ENCODE measurements around the gene IGF2R. TPM values are rescaled to one million over a fixed set of nuclear protein-coding genes. Genes with fewer than 3 reads are reported as not detected.
"Not testable (repeated sequence)": the region's sequence is repeated elsewhere in the genome, so short reads cannot be mapped to it uniquely, and the experiment has no call there.

Gene IGF2R
- total and polyA plus RNA-seq, 8 donors = 2.0 to 70.5 (median 31.5) TPM

DNA sequence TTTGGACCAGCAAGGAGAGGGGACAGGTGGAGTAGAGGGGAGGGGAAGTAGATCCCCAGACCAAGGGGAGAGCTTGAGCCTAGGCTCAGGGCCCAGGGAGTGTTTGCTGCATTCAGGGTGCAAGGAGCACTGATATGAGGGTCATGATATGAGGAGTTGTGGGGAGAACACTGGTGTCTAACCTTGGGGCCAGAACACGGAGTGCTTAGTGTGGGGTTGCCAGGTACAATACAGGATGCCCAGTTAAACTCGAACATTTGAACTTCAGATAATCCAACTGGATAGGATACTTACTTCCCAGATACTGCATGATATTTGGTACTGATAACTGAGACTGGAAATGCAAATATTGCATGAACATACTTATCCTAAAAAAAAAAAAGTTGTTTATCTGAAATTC lies 155.1 kb downstream of the IGF2R start:
- intact Hi-C loops (cut with DNase I; ENCODE audit: low total_unique reads) = no loop called here

DNA sequence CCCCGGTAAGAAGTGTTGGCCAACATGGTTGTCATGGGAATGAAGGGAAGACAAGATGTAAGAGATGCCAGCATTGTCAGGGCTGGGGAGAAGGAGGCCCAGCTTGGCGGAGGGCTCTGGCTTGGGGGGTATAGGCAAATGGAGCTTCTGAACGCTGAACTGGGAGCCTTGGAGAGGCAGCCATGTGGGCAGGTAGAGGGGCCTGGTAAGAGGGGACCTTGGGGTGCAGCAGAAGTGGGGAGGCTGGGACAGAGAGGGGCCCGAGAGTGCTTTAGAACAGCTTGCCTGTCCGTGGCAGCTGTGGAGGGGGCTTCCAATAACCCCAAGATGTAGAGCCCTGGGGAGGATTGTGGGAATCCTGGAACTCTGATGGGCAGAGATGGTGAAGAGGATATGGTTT lies 155.7 kb downstream of the IGF2R start:
- no peaks in the 10 kb centered on the region for H3K4me1 ChIP-seq
- intact Hi-C loops (cut with DNase I; ENCODE audit: low total_unique reads) = no loop called here
- no peak overlapping the region for H3K27ac ChIP-seq
- H3K4me3 ChIP-seq = no peak overlapping the region
- no peak for DNase-seq
- TF ChIP-seq POLR2A (IDR thresholded peaks at IDR 0.05) (no peak), EP300 (IDR thresholded peaks at IDR 0.05) (no peak), POLR2AphosphoS5 (IDR thresholded peaks at IDR 0.05) (no peak)
- TF ChIP-seq, protein P1, sequence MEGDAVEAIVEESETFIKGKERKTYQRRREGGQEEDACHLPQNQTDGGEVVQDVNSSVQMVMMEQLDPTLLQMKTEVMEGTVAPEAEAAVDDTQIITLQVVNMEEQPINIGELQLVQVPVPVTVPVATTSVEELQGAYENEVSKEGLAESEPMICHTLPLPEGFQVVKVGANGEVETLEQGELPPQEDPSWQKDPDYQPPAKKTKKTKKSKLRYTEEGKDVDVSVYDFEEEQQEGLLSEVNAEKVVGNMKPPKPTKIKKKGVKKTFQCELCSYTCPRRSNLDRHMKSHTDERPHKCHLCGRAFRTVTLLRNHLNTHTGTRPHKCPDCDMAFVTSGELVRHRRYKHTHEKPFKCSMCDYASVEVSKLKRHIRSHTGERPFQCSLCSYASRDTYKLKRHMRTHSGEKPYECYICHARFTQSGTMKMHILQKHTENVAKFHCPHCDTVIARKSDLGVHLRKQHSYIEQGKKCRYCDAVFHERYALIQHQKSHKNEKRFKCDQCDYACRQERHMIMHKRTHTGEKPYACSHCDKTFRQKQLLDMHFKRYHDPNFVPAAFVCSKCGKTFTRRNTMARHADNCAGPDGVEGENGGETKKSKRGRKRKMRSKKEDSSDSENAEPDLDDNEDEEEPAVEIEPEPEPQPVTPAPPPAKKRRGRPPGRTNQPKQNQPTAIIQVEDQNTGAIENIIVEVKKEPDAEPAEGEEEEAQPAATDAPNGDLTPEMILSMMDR (IDR thresholded peaks at IDR 0.05) = no peak
- no peaks in the 10 kb centered on the region for H3K27me3 ChIP-seq
- H3K9me3 ChIP-seq = no peaks in the 10 kb centered on the region
- WGBS, 5 donors = 90 to 96% (median 91%) methylated on average over 5 of the region's 5 CpGs
- H3K36me3 ChIP-seq = peaks cover 0 to 14% (median 2%) of the 10 kb centered on the region in 4 donors

More for the DNA sequence above, 155.1 kb downstream of the IGF2R start:
- H3K9me3 ChIP-seq = no peaks in the 10 kb centered on the region
- no peak overlapping the region for H3K27ac ChIP-seq
- 82 to 91% (median 87%) methylated on average over 2 of the region's 2 CpGs for WGBS, 5 donors
- TF ChIP-seq EP300 (IDR thresholded peaks at IDR 0.05) = no peak
- TF ChIP-seq, protein P1 (IDR thresholded peaks at IDR 0.05) = no peak
- no peak for TF ChIP-seq POLR2A (IDR thresholded peaks at IDR 0.05)
- TF ChIP-seq POLR2AphosphoS5 (IDR thresholded peaks at IDR 0.05) = no peak
- no peaks in the 10 kb centered on the region for H3K4me1 ChIP-seq
- H3K27me3 ChIP-seq = no peaks in the 10 kb centered on the region
- H3K36me3 ChIP-seq = peaks cover 0 to 14% (median 2%) of the 10 kb centered on the region in 4 donors
- H3K4me3 ChIP-seq = no peak overlapping the region
- no peak for DNase-seq

DNA sequence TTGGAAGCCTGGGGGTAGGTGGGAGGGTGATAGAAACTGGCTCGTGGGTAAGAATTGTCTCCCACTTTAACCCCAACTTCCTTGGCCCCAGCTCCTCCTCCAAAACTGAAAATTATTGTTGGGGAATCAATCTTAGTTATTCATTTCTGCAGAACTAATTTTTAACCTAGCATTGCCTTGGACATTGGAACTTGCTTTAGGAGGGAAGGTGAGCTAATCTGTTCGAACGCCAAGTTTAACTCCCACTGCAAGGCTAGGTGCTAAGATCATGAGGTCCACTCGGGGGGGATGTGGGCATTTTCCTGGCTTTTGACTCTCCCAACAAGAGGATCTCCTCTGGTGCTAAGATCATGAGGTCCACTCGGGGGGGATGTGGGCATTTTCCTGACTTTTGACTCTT lies 156.2 kb downstream of the IGF2R start:
- WGBS, 5 donors = 85 to 94% (median 91%) methylated on average over 5 of the region's 5 CpGs
- DNase-seq, H3K4me1 ChIP-seq: not testable (repeated sequence)

DNA sequence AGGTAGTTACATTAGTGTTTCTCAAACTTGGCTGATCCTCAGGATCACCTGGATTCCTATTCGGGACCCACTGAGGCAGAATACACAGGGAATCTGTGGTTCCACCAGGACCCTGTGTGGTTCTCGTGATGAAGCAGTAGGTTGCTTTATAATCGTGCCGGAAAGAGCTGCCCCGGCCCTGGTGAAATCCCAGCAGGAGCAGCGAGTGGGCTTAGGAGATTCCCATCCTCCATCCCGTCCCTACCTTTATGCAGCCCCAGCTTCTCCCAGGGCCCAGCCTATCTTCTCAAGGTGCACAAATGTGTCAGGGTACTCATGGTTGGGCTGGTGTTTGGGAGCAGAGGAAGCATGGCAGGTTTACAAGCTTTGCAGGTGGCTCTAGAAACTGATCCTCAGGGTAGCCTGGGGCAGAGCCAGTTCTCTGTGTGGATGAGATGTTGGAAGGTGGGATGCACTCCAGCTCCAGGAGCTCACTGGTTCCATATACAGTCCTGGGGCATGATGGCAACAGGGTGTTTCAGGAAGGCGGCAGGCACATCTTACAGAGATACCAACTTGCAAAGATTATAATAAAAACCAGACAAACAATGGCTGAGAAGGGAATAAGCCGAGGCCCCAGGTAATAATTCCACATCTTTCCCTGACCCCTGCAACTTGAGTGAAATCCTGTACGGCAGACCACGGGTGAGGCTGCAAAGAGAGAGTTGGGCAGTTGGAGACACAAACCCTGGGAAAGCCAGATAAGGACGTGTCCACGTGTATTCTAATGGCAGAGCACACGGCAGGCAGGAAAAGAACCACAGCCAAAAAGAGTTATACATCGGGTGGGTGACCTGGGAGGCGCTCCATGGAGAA lies 158.6 kb downstream of the IGF2R start:
- no peaks in the 10 kb centered on the region for H3K9me3 ChIP-seq
- 89 to 94% (median 91%) methylated on average over 16 of the region's 16 CpGs for WGBS, 5 donors
- no peak overlapping the region for H3K4me3 ChIP-seq
- peak in 1 of 2 donors; percentile 11 for DNase-seq
- peaks cover 0 to 6% (median 0%) of the 10 kb centered on the region in 4 donors for H3K36me3 ChIP-seq
- no peak overlapping the region for H3K27ac ChIP-seq
- intact Hi-C loops (cut with DNase I; ENCODE audit: low total_unique reads) = no loop called here
- TF ChIP-seq EP300 (IDR thresholded peaks at IDR 0.05) = no peak
- no peak for TF ChIP-seq POLR2A (IDR thresholded peaks at IDR 0.05)
- TF ChIP-seq POLR2AphosphoS5 (IDR thresholded peaks at IDR 0.05) = no peak
- TF ChIP-seq, protein P1 (IDR thresholded peaks at IDR 0.05) = no peak
- no peaks in the 10 kb centered on the region for H3K27me3 ChIP-seq
- H3K4me1 ChIP-seq = no peaks in the 10 kb centered on the region

More for the DNA sequence above, 156.2 kb downstream of the IGF2R start:
- H3K4me3 ChIP-seq; H3K27ac ChIP-seq; H3K9me3 ChIP-seq; H3K27me3 ChIP-seq; intact Hi-C loops (cut with DNase I; ENCODE audit: low total_unique reads): not testable (repeated sequence)
- peaks cover 0 to 14% (median 2%) of the 10 kb centered on the region in 4 donors for H3K36me3 ChIP-seq

Data from stomach (tissue), 9 donors.